GM21447 (cell line): Measurements from ENCODE around the gene PCDHB10.
"Not testable (repeated sequence)": the region's sequence is repeated elsewhere in the genome, so short reads cannot be mapped to it uniquely, and the experiment has no call there.

Experiments used
- ATAC-seq: cut with Tn5 transposase; IDR thresholded peaks from one replicate; pipeline ENCODE4 v1.9.1; 2021; ENCODE audit not compliant: unreplicated experiment

PCDHB10 gene

DNA sequence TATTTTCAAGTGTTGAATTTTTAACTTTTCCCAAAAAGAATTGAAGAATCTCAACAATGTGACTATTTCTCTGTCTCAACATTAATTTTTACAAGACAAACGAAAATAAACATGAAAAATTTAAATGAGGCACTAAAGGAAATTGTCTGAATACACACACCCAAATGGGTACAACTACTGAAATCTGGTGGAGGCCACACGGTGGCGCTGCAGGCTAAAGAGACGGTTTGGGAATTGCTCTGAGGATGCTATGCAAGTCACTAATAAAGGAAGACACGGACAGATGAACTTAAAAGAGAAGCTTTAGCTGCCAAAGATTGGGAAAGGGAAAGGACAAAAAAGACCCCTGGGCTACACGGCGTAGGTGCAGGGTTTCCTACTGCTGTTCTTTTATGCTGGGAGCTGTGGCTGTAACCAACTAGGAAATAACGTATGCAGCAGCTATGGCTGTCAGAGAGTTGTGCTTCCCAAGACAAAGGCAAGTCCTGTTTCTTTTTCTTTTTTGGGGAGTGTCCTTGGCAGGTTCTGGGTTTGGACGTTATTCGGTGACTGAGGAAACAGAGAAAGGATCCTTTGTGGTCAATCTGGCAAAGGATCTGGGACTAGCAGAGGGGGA is at the start of gene PCDHB10:
Gene PCDHB10, plus strand, starts transcription at position 244 of the 616 bp plus-strand sequence. Its CDS starts 200 bp downstream, at position 444.
- no peak for ATAC-seq

DNA sequence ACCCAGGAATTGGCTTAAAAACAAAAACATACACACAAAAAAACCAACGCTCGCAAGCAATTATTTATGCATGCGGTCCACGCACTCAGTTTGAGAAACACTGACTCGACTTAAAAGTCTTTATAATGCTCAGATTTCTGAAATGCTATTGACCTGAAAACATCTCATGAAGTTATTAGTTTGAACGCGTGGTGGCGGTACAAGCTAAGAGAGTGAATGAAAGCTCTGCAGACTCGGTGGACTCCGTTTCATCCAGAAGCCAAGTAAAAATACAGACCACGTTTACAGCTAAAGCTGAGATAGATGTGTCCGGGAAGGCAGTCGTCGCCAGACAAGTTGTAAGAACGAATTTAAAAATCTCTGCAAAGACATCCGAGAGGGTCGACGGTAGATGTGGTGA is 42.3 kb upstream of the PCDHB10 start, which contains the start of gene PCDHB6:
Gene PCDHB6, plus strand, starts transcription at position 246 of the 400 bp plus-strand sequence. CDS start 201 bp downstream, outside the sequence.
- ATAC-seq = no peak

DNA sequence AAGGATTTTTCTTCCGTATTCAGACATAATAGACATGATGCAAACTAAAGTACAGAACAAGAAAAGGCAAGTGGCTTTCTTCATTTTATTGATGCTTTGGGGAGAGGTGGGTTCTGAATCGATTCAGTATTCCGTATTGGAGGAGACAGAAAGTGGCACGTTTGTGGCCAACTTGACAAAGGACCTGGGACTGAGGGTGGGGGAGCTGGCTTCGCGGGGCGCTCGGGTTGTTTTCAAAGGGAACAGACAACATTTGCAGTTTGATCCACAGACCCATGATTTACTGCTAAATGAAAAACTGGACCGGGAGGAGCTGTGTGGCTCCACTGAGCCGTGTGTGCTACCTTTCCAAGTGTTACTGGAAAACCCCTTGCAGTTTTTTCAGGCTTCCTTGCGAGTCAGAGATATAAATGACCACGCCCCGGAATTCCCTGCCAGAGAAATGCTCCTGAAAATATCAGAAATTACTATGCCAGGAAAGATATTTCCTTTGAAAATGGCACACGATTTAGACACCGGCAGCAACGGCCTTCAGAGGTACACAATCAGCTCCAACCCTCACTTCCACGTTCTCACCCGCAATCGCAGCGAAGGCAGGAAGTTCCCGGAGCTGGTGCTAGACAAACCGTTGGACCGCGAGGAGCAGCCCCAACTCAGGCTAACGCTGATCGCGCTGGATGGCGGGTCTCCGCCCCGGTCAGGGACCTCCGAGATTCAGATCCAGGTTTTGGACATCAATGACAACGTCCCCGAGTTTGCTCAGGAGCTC is 41.7 kb upstream of the PCDHB10 start:
- ATAC-seq = no peak

DNA sequence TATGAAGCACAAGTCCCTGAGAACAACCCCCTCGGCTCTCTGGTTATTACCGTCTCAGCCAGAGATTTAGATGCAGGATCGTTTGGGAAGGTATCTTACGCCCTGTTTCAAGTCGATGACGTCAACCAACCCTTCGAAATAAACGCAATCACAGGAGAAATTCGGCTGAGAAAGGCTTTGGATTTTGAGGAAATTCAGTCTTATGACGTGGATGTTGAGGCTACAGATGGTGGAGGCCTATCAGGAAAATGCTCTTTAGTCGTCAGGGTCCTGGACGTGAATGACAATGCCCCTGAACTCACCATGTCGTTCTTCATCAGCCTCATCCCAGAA is 41.2 kb upstream of the PCDHB10 start:
- no peak for ATAC-seq

DNA sequence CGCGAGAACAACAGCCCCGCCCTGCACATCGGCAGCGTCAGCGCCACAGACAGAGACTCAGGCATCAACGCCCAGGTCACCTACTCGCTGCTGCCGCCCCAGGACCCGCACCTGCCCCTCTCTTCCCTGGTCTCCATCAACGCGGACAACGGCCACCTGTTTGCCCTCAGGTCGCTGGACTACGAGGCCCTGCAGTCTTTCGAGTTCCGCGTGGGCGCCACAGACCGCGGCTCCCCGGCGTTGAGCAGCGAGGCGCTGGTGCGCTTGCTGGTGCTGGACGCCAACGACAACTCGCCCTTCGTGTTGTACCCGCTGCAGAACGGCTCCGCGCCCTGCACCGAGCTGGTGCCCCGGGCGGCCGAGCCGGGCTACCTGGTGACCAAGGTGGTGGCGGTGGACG is 40.5 kb upstream of the PCDHB10 start:
- not testable (repeated sequence) for ATAC-seq

DNA sequence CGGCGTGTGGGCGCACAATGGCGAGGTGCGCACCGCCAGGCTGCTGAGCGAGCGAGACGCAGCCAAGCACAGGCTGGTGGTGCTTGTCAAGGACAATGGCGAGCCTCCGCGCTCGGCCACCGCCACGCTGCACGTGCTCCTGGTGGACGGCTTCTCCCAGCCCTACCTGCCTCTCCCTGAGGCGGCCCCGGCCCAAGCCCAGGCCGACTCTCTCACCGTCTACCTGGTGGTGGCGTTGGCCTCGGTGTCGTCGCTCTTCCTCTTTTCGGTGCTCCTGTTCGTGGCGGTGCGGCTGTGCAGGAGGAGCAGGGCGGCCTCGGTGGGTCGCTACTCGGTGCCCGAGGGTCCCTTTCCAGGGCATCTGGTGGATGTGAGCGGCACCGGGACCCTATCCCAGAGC is 40.1 kb upstream of the PCDHB10 start:
- ATAC-seq = not testable (repeated sequence)

DNA sequence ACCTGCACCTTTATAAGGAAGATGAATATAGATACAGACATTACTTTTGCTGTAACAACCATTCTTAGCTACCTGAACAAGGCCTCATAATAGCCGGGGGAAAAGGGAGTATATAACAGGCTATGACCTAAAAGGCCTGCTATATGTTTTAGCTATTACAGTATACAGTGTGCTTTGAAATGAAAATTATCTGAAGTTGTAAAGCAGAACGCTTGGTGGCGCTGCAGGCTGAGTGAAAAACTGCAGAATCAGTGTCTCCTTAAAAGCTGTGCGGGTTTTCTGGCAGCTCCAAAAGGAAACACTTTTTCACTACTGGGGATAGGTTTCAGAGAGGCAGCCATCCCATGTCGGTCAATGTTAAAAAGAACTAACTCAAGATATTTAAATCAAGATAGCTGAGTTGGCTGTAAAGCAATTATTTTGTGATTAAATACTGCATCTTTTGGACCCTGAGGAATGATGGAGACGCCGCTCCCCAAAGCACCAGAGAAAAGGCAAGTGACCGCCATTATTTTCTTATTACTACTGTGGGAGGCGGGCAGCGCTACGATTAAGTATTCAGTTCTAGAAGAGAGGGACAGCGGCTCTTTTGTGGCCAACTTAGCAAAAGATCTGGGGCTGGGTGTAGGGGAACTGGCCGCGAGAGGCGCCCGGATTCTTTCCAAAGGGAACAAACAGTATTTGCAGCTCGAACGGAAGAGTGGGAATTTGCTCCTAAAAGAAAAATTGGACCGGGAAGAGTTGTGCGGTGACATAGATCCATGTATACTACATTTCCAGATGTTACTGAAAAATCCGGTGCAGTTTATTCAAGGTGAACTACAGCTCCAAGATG is 36.4 kb upstream of the PCDHB10 start:
- ATAC-seq = no peak

DNA sequence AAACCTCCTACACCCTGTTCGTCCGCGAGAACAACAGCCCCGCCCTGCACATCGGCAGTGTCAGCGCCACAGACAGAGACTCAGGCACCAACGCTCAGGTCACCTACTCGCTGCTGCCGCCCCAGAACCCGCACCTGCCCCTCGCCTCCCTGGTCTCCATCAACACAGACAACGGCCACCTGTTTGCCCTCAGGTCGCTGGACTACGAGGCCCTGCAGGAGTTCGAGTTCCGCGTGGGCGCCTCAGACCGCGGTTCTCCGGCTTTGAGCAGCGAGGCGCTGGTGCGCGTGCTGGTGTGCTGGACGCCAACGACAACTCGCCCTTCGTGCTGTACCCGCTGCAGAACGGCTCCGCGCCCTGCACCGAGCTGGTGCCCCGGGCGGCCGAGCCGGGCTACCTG is 34.8 kb upstream of the PCDHB10 start:
- ATAC-seq = not testable (repeated sequence)

DNA sequence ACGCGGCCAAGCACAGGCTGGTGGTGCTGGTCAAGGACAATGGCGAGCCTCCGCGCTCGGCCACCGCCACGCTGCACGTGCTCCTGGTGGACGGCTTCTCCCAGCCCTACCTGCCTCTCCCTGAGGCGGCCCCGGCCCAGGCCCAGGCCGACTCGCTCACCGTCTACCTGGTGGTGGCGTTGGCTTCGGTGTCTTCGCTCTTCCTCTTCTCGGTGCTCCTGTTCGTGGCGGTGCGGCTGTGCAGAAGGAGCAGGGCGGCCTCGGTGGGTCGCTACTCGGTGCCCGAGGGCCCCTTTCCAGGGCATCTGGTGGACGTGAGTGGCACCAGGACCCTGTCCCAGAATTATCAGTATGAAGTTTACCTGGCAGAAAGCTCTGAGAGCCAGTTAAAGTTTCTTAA is 34.3 kb upstream of the PCDHB10 start:
- not testable (repeated sequence) for ATAC-seq

DNA sequence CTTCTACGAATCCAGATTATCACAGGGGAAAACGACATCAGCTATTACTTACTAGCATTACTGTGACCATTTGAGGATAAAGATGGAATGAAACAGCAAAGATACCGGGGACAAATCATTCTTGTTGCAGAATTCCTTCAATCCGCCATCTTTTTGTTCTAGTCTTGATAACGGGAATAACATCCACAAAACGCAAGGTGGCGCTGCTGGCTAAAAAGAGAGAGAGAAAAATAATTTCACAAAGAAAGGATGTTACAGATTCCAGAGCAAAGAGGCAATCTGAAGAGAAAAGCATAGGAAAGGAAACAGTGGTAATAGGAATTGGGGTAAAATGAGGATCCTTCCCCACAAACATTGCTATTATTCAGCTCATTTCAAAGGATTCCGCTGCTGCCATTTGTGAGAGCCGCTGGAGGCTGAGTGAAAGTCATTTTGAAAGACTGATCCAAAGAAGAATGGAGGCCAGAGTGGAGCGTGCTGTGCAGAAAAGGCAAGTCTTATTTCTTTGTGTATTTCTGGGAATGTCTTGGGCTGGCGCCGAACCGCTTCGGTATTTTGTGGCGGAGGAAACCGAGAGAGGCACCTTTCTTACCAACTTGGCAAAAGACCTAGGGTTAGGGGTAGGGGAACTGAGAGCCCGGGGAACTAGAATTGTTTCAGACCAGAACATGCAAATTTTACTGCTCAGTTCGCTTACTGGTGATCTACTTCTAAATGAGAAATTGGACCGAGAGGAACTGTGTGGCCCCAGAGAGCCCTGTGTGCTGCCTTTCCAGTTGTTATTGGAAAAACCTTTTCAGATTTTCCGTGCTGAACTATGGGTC is 19.6 kb upstream of the PCDHB10 start, which contains the start of gene PCDHB7:
Gene PCDHB7, plus strand, starts transcription at position 264 of the 824 bp plus-strand sequence. Its CDS starts 192 bp downstream, at position 456.
- ATAC-seq = no peak

DNA sequence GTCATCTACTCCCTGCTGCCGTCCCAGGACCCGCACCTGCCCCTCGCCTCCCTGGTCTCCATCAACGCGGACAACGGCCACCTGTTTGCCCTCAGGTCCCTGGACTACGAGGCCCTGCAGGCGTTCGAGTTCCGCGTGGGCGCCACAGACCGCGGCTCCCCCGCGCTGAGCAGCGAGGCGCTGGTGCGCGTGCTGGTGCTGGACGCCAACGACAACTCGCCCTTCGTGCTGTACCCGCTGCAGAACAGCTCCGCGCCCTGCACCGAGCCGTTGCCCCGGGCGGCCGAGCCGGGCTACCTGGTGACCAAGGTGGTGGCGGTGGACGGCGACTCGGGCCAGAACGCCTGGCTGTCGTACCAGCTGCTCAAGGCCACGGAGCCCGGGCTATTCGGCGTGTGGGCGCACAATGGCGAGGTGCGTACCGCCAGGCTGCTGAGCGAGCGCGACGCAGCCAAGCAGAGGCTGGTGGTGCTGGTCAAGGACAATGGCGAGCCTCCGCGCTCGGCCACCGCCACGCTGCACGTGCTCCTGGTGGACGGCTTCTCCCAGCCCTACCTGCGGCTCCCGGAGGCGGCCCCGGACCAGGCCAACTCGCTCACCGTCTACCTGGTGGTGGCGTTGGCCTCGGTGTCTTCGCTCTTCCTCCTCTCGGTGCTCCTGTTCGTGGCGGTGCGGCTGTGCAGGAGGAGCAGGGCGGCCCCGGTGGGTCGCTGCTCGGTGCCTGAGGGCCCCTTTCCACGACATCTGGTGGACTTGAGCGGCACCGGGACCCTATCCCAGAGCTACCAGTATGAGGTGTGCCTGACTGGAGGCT is 17.7 kb upstream of the PCDHB10 start:
- not testable (repeated sequence) for ATAC-seq

DNA sequence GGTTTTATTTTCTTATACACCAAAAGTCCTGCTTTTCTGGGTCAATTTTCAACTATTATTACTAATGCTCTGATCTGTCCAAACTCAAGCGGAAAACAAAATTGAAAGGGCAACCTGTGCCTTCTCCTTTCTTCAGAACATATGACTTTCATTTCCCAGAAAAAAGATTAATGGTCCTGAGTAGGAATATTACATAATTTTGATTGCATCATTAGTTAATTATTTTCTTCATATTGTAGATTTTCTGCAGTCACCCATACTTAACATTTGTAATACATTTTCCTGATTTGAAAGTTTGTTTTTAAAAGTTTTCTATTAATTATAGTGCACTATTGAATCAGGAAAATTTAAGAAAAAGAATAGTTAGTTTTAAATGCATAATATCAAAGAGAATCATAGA is 16.2 kb upstream of the PCDHB10 start:
- ATAC-seq = no peak

DNA sequence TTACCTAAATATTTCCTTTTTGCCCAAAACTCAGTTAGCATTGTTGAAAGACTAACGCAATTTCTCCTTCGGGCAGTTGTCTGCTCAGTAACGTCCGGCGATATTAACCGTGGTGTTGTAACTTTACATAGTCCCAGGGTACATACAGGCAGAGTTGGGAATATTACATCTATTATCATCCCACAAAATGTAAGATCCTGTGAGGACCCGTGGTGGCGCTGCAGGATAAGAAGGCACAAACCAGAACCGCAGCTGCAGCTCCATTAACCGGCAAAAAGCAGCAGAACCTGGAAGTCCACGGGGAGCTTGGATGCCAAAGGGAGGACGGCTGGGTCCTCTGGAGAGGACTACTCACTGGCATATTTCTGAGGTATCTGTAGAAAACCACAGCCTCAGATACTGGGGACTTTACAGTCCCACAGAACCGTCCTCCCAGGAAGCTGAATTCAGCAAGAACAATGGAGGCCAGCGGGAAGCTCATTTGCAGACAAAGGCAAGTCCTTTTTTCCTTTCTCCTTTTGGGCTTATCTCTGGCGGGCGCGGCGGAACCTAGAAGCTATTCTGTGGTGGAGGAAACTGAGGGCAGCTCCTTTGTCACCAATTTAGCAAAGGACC is 14.5 kb upstream of the PCDHB10 start, which contains the start of gene PCDHB8:
Gene PCDHB8, plus strand, starts transcription at position 214 of the 615 bp plus-strand sequence. Its CDS starts 245 bp downstream, at position 459.
- ATAC-seq = not testable (repeated sequence)

DNA sequence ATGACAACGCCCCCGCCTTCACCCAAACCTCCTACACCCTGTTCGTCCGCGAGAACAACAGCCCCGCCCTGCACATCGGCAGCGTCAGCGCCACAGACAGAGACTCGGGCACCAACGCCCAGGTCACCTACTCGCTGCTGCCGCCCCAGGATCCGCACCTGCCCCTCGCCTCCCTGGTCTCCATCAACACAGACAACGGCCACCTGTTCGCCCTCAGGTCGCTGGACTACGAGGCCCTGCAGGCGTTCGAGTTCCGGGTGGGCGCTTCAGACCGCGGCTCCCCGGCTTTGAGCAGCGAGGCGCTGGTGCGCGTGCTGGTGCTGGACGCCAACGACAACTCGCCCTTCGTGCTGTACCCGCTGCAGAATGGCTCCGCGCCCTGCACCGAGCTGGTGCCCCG is 12.8 kb upstream of the PCDHB10 start:
- not testable (repeated sequence) for ATAC-seq

DNA sequence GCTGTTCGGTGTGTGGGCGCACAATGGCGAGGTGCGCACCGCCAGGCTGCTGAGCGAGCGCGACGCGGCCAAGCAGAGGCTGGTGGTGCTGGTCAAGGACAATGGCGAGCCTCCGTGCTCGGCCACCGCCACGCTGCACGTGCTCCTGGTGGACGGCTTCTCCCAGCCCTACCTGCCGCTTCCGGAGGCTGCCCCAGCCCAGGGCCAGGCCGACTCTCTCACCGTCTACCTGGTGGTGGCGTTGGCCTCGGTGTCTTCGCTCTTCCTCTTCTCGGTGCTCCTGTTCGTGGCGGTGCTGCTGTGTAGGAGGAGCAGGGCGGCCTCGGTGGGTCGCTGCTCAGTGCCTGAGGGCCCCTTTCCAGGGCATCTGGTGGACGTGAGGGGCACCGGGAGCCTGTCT is 12.3 kb upstream of the PCDHB10 start:
- ATAC-seq = not testable (repeated sequence)

DNA sequence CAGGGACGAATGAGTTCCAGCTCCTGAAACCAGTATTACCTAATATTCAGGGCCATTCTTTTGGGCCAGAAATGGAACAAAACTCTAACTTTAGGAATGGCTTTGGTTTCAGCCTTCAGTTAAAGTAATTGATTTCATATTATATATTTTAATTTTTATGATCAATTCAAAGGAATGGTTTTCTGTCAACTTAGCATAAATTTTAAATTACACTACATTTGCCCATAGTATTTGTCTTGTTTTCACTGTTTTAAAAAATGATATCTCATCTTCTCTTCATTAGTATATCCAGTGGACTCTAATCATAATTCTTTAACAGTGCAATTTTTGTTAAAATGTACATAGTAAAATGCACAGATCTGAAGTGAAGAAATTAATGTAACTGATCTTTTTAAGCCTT is 11.8 kb upstream of the PCDHB10 start:
- ATAC-seq = no peak

DNA sequence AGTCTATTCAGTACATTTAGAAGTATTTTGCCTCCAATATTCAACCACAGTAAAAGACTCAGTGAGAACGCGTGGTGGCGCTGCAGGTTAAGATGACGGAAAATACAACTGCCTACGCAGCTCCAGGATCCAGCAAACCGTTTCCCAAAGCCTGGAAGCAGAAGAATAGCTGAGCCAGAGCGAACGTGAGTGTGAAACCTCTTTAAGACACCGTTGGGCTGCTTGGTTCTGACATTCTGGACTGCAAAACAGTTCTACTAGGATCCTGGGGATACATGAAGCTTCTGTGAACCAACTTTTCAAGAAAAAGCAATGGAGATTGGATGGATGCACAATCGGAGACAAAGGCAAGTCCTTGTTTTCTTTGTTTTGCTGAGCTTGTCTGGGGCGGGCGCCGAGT is 9.9 kb upstream of the PCDHB10 start, which contains the start of gene PCDHB16:
Gene PCDHB16, plus strand, starts transcription at position 140 of the 400 bp plus-strand sequence. Its CDS starts 173 bp downstream, at position 313.
- no peak for ATAC-seq

DNA sequence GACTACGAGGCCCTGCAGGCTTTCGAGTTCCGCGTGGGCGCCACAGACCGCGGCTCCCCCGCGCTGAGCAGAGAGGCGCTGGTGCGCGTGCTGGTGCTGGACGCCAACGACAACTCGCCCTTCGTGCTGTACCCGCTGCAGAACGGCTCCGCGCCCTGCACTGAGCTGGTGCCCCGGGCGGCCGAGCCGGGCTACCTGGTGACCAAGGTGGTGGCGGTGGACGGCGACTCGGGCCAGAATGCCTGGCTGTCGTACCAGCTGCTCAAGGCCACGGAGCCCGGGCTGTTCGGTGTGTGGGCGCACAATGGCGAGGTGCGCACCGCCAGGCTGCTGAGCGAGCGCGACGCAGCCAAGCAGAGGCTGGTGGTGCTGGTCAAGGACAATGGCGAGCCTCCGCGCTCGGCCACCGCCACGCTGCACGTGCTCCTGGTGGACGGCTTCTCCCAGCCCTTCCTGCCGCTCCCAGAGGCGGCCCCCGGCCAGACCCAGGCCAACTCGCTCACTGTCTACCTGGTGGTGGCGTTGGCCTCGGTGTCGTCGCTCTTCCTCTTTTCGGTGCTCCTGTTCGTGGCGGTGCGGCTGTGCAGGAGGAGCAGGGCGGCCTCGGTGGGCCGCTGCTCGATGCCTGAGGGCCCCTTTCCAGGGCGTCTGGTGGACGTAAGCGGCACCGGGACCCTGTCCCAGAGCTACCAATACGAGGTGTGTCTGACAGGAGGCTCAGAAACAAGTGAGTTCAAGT is 7.9 kb upstream of the PCDHB10 start:
- ATAC-seq = not testable (repeated sequence)
